H1 (cell line): ENCODE results near the gene TDRD15. TPM values are rescaled to one million over a fixed set of nuclear protein-coding genes. Genes with fewer than 3 reads are reported as not detected.

Source experiments
- CTCF ChIA-PET: fragments of 300-600 bp; sonication (Branson Sonifier 250); formaldehyde crosslinking; loops from one replicate; lab custom pipeline; 2021; ENCODE audit not compliant: partially characterized antibody; lab: Charles Lee
- POLR2A ChIA-PET: fragments of 300-600 bp; sonication (Branson Sonifier 250); formaldehyde crosslinking; loops from one replicate; lab custom pipeline; 2021; ENCODE audit warnings: inconsistent platforms; ENCODE audit not compliant: partially characterized antibody; lab: Charles Lee
- DNase-seq, 2 experiments: peaks; one replicate each; pipeline versions ENCODE4 v3.0.0 to v3.0.0-alpha.2; 2010 to 2022; ENCODE audit warnings: low spot score in 2 of 2, low read depth in 1 of 2, mixed read lengths in 1 of 2
- FAIRE-seq: peaks from 2 replicates; lab custom pipeline; 2011; peaks lifted over from hg19 to GRCh38; lab: Jason Lieb, UNC
- H2AFZ ChIP-seq: 2 replicates; pipeline ENCODE4 v1.8.1; 2012; ENCODE audit warnings: low read length, inconsistent platforms
- H2AK5ac ChIP-seq: 2 replicates; pipeline ENCODE4 v1.6.1; 2013; ENCODE audit warnings: low read depth, low read length
- H2BK120ac ChIP-seq: replicated peaks from 2 replicates; pipeline ENCODE3; 2013; ENCODE audit warnings: low read depth, low read length, inconsistent platforms
- H2BK12ac ChIP-seq: 2 replicates; pipeline ENCODE4 v1.6.1; 2013; ENCODE audit warnings: low read depth, low read length
- H2BK15ac ChIP-seq: 2 replicates; pipeline ENCODE4 v1.6.1; 2013; ENCODE audit warnings: low read length
- H2BK20ac ChIP-seq: 2 replicates; pipeline ENCODE4 v1.6.1; 2013; ENCODE audit warnings: low read length
- H2BK5ac ChIP-seq: 2 replicates; pipeline ENCODE4 v1.6.1; 2013; ENCODE audit warnings: low read depth, low read length
- H3K14ac ChIP-seq: 2 replicates; pipeline ENCODE4 v1.6.1; 2013; ENCODE audit warnings: inconsistent platforms; ENCODE audit not compliant: insufficient read length
- H3K18ac ChIP-seq: 2 replicates; pipeline ENCODE4 v1.6.1; 2013; ENCODE audit warnings: low read length; ENCODE audit errors: extremely low read depth
- H3K23ac ChIP-seq: 2 replicates; pipeline ENCODE4 v1.6.1; 2013; ENCODE audit warnings: inconsistent platforms; ENCODE audit not compliant: insufficient read length
- H3K23me2 ChIP-seq: 2 replicates; pipeline ENCODE4 v1.6.1; 2013; ENCODE audit warnings: low read depth, low read length
- H3K27ac ChIP-seq: 2 replicates; pipeline ENCODE4 v1.6.1; 2011; ENCODE audit warnings: low read depth, low read length, inconsistent platforms
- H3K27me3 ChIP-seq, 4 experiments: replicated peaks in 1 of 4; 1 replicate in 1 of 4; 2 replicates in 3 of 4; pipeline versions ENCODE4 v1.6.1 to v1.8.1; 2011 to 2013; ENCODE audit warnings: low read length in 3 of 4, mild to moderate bottlenecking in 3 of 4, inconsistent platforms in 2 of 4, mixed read lengths in 2 of 4, moderate library complexity in 1 of 4; ENCODE audit not compliant: control insufficient read depth in 3 of 4, insufficient read depth in 3 of 4; ENCODE audit errors: extremely low read depth in 1 of 4
- H3K36me3 ChIP-seq, 4 experiments: 2 replicates each; pipeline versions ENCODE4 v1.6.1 to v1.8.1; 2011 to 2013; ENCODE audit warnings: mild to moderate bottlenecking in 4 of 4, low read length in 3 of 4, moderate library complexity in 2 of 4, control low read depth in 1 of 4, inconsistent platforms in 1 of 4; ENCODE audit not compliant: insufficient read depth in 4 of 4, control insufficient read depth in 2 of 4
- H3K4ac ChIP-seq: replicated peaks from 2 replicates; pipeline ENCODE3; 2013; ENCODE audit warnings: low read length, low read depth, mixed read lengths, inconsistent platforms; ENCODE audit not compliant: insufficient read length
- H3K4me1 ChIP-seq, 4 experiments: replicated peaks in 1 of 4; 1 replicate in 1 of 4; 2 replicates in 3 of 4; pipeline versions ENCODE4 v1.6.1 to v1.8.1; 2011 to 2013; ENCODE audit warnings: low read length in 3 of 4, inconsistent platforms in 2 of 4, mixed read lengths in 1 of 4; ENCODE audit not compliant: insufficient read depth in 4 of 4, control insufficient read depth in 3 of 4
- H3K4me2 ChIP-seq, 2 experiments: 2 replicates each; pipeline versions ENCODE4 v1.6.1 to v1.8.1; 2011 to 2013; ENCODE audit warnings: low read depth in 2 of 2, low read length in 2 of 2, control low read depth in 1 of 2, inconsistent platforms in 1 of 2, mild to moderate bottlenecking in 1 of 2; ENCODE audit not compliant: insufficient read depth in 1 of 2
- H3K4me3 ChIP-seq, 4 experiments: fragments of 200-600, 300-600 bp in 1 of 4; sonication (generic), shearing (Covaris generic), sonication (Bioruptor Twin) in 1 of 4; 2 replicates each; pipeline versions ENCODE4 v1.5.1 to v1.8.1; 2011 to 2016; ENCODE audit warnings: low read length in 4 of 4, low read depth in 3 of 4, control low read depth in 2 of 4, inconsistent platforms in 2 of 4, mild to moderate bottlenecking in 2 of 4, mixed read lengths in 1 of 4, moderate library complexity in 1 of 4; ENCODE audit not compliant: insufficient read depth in 2 of 4; ENCODE audit errors: extremely low read depth in 1 of 4
- H3K56ac ChIP-seq: replicated peaks from 2 replicates; pipeline ENCODE3; 2013; ENCODE audit warnings: low read depth, mild to moderate bottlenecking, mixed read lengths, low read length, inconsistent platforms; ENCODE audit not compliant: insufficient read length
- H3K79me1 ChIP-seq: 2 replicates; pipeline ENCODE4 v1.6.1; 2013; ENCODE audit warnings: low read depth, low read length, control low read depth
- H3K79me2 ChIP-seq, 2 experiments: 2 replicates each; pipeline versions ENCODE4 v1.6.1 to v1.8.1; 2012 to 2013; ENCODE audit warnings: low read length in 2 of 2, mild to moderate bottlenecking in 2 of 2, inconsistent platforms in 1 of 2; ENCODE audit not compliant: insufficient read depth in 2 of 2, control insufficient read depth in 1 of 2
- H3K9ac ChIP-seq, 4 experiments: replicated peaks in 1 of 4; 1 replicate in 1 of 4; 2 replicates in 3 of 4; pipeline versions ENCODE4 v1.6.1 to v1.8.1; 2011 to 2013; ENCODE audit warnings: low read depth in 3 of 4, low read length in 3 of 4, control low read depth in 2 of 4, mild to moderate bottlenecking in 2 of 4, moderate library complexity in 2 of 4, inconsistent platforms in 1 of 4; ENCODE audit errors: extremely low read depth in 1 of 4
- H3K9me3 ChIP-seq, 2 experiments: 2 replicates each; pipeline versions ENCODE4 v1.6.1 to v1.8.1; 2012 to 2013; ENCODE audit warnings: mild to moderate bottlenecking in 2 of 2, moderate library complexity in 2 of 2, control low read depth in 1 of 2, inconsistent platforms in 1 of 2, low read depth in 1 of 2, low read length in 1 of 2, mixed read lengths in 1 of 2; ENCODE audit not compliant: insufficient read depth in 2 of 2
- H4K20me1 ChIP-seq, 2 experiments: replicated peaks in 1 of 2; 2 replicates each; pipeline versions ENCODE3 to v1.8.1; 2011 to 2013; ENCODE audit warnings: inconsistent platforms in 2 of 2, low read length in 2 of 2, mild to moderate bottlenecking in 1 of 2; ENCODE audit not compliant: insufficient read depth in 2 of 2, control insufficient read depth in 1 of 2
- H4K5ac ChIP-seq: 2 replicates; pipeline ENCODE4 v1.6.1; 2013; ENCODE audit warnings: low read length, low read depth, mixed read lengths, inconsistent platforms; ENCODE audit not compliant: insufficient read length
- H4K8ac ChIP-seq: 2 replicates; pipeline ENCODE4 v1.8.0; 2013; ENCODE audit warnings: mild to moderate bottlenecking, moderate library complexity, low read length, inconsistent platforms; ENCODE audit not compliant: insufficient read depth; ENCODE audit errors: extremely low read depth
- H4K91ac ChIP-seq: replicated peaks from 2 replicates; pipeline ENCODE3; 2013; ENCODE audit warnings: low read length, mixed read lengths, inconsistent platforms; ENCODE audit not compliant: insufficient read length
- ATF2 ChIP-seq: IDR thresholded peaks from 2 replicates; pipeline ENCODE4 v1.6.1; 2012; ENCODE audit warnings: low read length, inconsistent platforms
- CBX8 ChIP-seq: fragments of 300-800, 300-1000 bp; sonication (generic); IDR thresholded peaks from 2 replicates; pipeline ENCODE4 v1.7.1; 2016; ENCODE audit warnings: low read depth, low read length, borderline replicate concordance
- CEBPB ChIP-seq: IDR thresholded peaks from 2 replicates; pipeline ENCODE4 v1.6.1; 2012; ENCODE audit warnings: low read depth, low read length
- EZH2 ChIP-seq: fragments of 200-600 bp; sonication (generic); IDR thresholded peaks from 2 replicates; pipeline ENCODE4 v1.7.1; 2012; ENCODE audit warnings: low read depth, mild to moderate bottlenecking, moderate library complexity, low read length, inconsistent platforms; ENCODE audit not compliant: severe bottlenecking
- KDM1A ChIP-seq: fragments of 200-600, 300-600 bp; sonication (generic); IDR thresholded peaks from 2 replicates; pipeline ENCODE4 v1.7.1; 2016; ENCODE audit warnings: mild to moderate bottlenecking, low read length, borderline replicate concordance
- MAFK ChIP-seq: IDR thresholded peaks from 2 replicates; pipeline ENCODE4 v1.6.1; 2012; ENCODE audit warnings: low read depth, mild to moderate bottlenecking, improper control_type of control experiment, low read length
- POLR2AphosphoS5 ChIP-seq: IDR thresholded peaks from 2 replicates; pipeline ENCODE4 v1.6.1; 2011; ENCODE audit warnings: low read depth, low read length
- RFX5 ChIP-seq: IDR thresholded peaks from 2 replicates; pipeline ENCODE4 v1.6.1; 2011; ENCODE audit warnings: low read depth, low read length, improper control_type of control experiment, borderline replicate concordance
- RXRA ChIP-seq: IDR thresholded peaks from 2 replicates; pipeline ENCODE4 v1.6.1; 2011; ENCODE audit warnings: low read depth, mild to moderate bottlenecking, low read length, moderate library complexity; ENCODE audit not compliant: insufficient read depth
- SAP30 ChIP-seq: fragments of 300-600 bp; sonication (generic); IDR thresholded peaks from 2 replicates; pipeline ENCODE4 v1.7.1; 2012; ENCODE audit warnings: low read length, moderate library complexity, mild to moderate bottlenecking, inconsistent platforms; ENCODE audit not compliant: insufficient read depth, insufficient replicate concordance
- SIX5 ChIP-seq: IDR thresholded peaks from 2 replicates; pipeline ENCODE4 v1.6.1; 2011; ENCODE audit warnings: mild to moderate bottlenecking, low read depth, low read length
- SP4 ChIP-seq: IDR thresholded peaks from 2 replicates; pipeline ENCODE4 v1.6.1; 2012; ENCODE audit warnings: low read length, inconsistent platforms
- TCF12 ChIP-seq: IDR thresholded peaks from 2 replicates; pipeline ENCODE4 v1.6.1; 2011; ENCODE audit warnings: low read depth, mild to moderate bottlenecking, low read length
- USF2 ChIP-seq: IDR thresholded peaks from 2 replicates; pipeline ENCODE4 v1.6.1; 2011; ENCODE audit warnings: low read length, improper control_type of control experiment
- polyA plus RNA-seq, 7 experiments: library from polyadenylated mRNA; depleted of rRNA in 3 of 7; stranded (reverse) in 5 of 7; unstranded in 2 of 7; fragments of >200 nt in 5 of 7; fragments of 200-250 nt in 2 of 7; gene quantifications; 1 replicate in 5 of 7; 2 replicates in 1 of 7; 4 replicates in 1 of 7; pipeline versions ENCODE4 v1.2.1 to v1.2.3, GENCODE V29; 2011 to 2013; ENCODE audit warnings: missing spikeins in 2 of 7, mixed read lengths in 2 of 7
- total RNA-seq: library from RNA; stranded (reverse); fragmentation: NEBNext Ultra II Directional; extraction: Animal tissue kit (Norgen Biotek cat#: 25700); gene quantifications from 2 replicates; pipeline ENCODE4 v1.2.1, GENCODE V29; 2021

TDRD15 gene
- total and polyA plus RNA-seq, 2 of the 8 experiments (the other 6 are each of a cell fraction or from before 2014, with no cell fraction given): not detected

- Histone ChIP-seq H3K56ac (no peak overlapping the region), H3K23ac (no peak overlapping the region), H3K4me1 (no peaks in the 10 kb centered on the region), H3K4ac (no peak overlapping the region), H3K27ac (no peak overlapping the region), H4K8ac (no peak overlapping the region), H2BK20ac (no peak overlapping the region), H3K4me3 (no peak overlapping the region), H4K5ac (no peak overlapping the region), H3K36me3 (no peaks in the 10 kb centered on the region), H4K20me1 (no peaks in the 10 kb centered on the region), H3K9ac (no peak overlapping the region), H2BK15ac (no peak overlapping the region), H3K14ac (no peak overlapping the region), H3K18ac (no peak overlapping the region), H2BK120ac (no peak overlapping the region), H3K79me2 (no peaks in the 10 kb centered on the region), H2BK12ac (no peak overlapping the region), H3K23me2 (no peaks in the 10 kb centered on the region), H3K4me2 (no peak overlapping the region), H2BK5ac (no peak overlapping the region), H3K27me3 (no peaks in the 10 kb centered on the region), H3K79me1 (no peaks in the 10 kb centered on the region), H2AFZ (no peak overlapping the region), H2AK5ac (no peak overlapping the region), H4K91ac (no peak overlapping the region), H3K9me3 (no peaks in the 10 kb centered on the region)
- ChIA-PET POLR2A (no interaction called here), CTCF (no interaction called here)
- no peak for DNase-seq
- no peak for FAIRE-seq
- TF ChIP-seq SIX5 (no peak), RXRA (no peak), CBX8 (no peak), SAP30 (no peak), RFX5 (no peak), EZH2 (no peak), ATF2 (no peak), MAFK (no peak), USF2 (no peak), CEBPB (no peak), SP4 (no peak), POLR2AphosphoS5 (no peak), TCF12 (no peak), KDM1A (no peak)
Measured at GRCh38 chr2:21148718-21149117, 24.9 kb downstream of the TDRD15 start.
